ENCODE measurements around the gene FOXS1.

Gene FOXS1

DNA sequence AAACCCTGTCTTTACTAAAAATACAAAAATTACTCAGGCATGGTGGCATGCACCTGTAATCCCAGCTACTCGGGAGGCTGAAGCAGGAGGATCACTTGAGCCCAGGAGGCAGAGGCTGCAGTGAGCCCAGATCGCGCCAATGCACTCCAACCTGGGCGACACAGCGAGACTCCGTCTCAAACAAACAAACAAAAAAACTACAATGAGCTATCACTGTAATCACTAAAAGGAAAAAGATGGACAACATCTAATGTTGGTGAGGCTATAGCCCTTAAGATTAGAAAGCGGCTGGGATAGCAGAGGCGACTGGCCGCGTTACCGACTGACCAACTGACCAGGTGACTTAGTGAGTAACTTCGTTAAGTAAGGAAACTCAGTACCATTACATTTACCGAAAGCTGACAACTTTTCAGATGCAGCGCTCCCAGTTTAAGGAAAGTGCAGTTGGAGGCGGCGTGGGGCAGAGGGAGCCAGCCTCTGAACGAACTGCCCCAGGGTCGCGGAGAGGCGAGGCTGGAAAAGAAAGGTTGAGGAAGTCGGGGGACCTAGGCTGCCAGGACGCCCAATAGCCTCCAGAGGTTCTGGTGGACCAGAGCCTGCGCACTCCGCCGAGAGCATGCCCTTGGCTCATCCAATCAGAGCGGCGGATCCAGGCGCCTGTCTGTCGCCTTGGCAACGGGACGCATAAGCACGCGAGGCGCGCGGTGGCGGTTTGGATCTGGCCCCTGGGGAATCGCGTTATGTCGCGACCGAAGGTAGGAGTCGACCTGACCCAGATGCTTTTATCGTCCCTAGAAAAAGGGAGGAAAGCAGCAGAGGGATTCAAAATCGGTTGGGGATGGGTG, 34.0 kb upstream of the FOXS1 start:
- no peak overlapping the region for H3K27ac ChIP-seq (ENCODE audit: low read depth, low read length)
- peaks cover 17% of the 10 kb centered on the region for H3K27me3 ChIP-seq (ENCODE audit: control insufficient read depth, low read length)
- no peak for TF ChIP-seq EZH2phosphoT487 (IDR thresholded peaks at IDR 0.05; ENCODE audit: borderline replicate concordance, low read length)
- TF ChIP-seq, protein P1, sequence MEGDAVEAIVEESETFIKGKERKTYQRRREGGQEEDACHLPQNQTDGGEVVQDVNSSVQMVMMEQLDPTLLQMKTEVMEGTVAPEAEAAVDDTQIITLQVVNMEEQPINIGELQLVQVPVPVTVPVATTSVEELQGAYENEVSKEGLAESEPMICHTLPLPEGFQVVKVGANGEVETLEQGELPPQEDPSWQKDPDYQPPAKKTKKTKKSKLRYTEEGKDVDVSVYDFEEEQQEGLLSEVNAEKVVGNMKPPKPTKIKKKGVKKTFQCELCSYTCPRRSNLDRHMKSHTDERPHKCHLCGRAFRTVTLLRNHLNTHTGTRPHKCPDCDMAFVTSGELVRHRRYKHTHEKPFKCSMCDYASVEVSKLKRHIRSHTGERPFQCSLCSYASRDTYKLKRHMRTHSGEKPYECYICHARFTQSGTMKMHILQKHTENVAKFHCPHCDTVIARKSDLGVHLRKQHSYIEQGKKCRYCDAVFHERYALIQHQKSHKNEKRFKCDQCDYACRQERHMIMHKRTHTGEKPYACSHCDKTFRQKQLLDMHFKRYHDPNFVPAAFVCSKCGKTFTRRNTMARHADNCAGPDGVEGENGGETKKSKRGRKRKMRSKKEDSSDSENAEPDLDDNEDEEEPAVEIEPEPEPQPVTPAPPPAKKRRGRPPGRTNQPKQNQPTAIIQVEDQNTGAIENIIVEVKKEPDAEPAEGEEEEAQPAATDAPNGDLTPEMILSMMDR (IDR thresholded peaks at IDR 0.05; ENCODE audit: low read depth, low read length, poor library complexity, severe bottlenecking), result no peak

DNA sequence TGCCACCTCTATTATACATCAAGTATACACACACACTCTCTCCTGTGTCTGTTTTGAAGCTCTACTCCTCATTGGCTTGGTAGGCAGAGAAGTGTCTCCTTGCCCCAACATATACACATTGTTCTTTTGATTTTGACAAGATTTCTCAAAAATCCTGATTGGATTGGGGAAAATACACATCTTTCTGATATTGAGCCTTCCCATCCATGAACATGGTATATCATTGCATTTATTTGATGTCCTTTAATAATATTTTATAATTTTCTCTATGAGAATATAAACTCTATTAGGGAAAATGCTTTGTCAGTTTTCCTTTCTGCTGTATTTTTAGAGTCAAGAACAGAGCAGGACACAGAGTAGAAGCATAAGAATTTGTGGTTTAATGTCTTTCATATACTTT, 32.3 kb upstream of the FOXS1 start:
- Histone ChIP-seq H3K4me2 (ENCODE audit: low read length) (no peak overlapping the region), H3K79me2 (ENCODE audit: control insufficient read depth, low read length) (no peaks in the 10 kb centered on the region), H3K4me1 (ENCODE audit: control insufficient read depth, low read length) (peaks cover 13% of the 10 kb centered on the region), H3K4me3 (ENCODE audit: low read length) (no peak overlapping the region), H3K27ac (ENCODE audit: low read depth, low read length) (no peak overlapping the region), H3K9me2 (replicated peaks; ENCODE audit: control insufficient read depth, low read length) (no peaks in the 10 kb centered on the region), H3F3A (ENCODE audit: control insufficient read depth, insufficient read depth) (0 out of 2 replicates have a peak, but pooled peaks cover 4% of the 10 kb centered on the region), H3K36me3 (ENCODE audit: control insufficient read depth, low read length) (no peaks in the 10 kb centered on the region), H3K9me3 (ENCODE audit: control insufficient read depth, insufficient read depth, low read length) (no peaks in the 10 kb centered on the region), H4K20me1 (ENCODE audit: control insufficient read depth, insufficient read depth, low read depth, low read length) (no peaks in the 10 kb centered on the region), H3K27me3 (ENCODE audit: control insufficient read depth, low read length) (peaks cover 27% of the 10 kb centered on the region)
- no peak for TF ChIP-seq EZH2phosphoT487 (IDR thresholded peaks at IDR 0.05; ENCODE audit: borderline replicate concordance, low read length)
- TF ChIP-seq, protein P1 (IDR thresholded peaks at IDR 0.05; ENCODE audit: low read depth, low read length, poor library complexity, severe bottlenecking), result no peak

More for the DNA sequence above, 34.0 kb upstream of the FOXS1 start:
- no peaks in the 10 kb centered on the region for H4K20me1 ChIP-seq (ENCODE audit: control insufficient read depth, insufficient read depth, low read depth, low read length)
- H3K4me3 ChIP-seq (ENCODE audit: low read length), result peak overlapping the region; percentile 78
- no peaks in the 10 kb centered on the region for H3K9me2 ChIP-seq (replicated peaks; ENCODE audit: control insufficient read depth, low read length)
- H3K9me3 ChIP-seq (ENCODE audit: control insufficient read depth, insufficient read depth, low read length), result peaks cover 3% of the 10 kb centered on the region; the same call in 1 of the 2 replicates
- H3K36me3 ChIP-seq (ENCODE audit: control insufficient read depth, low read length), result no peaks in the 10 kb centered on the region
- H3K4me1 ChIP-seq (ENCODE audit: control insufficient read depth, low read length), result peaks cover 13% of the 10 kb centered on the region
- 0 out of 2 replicates have a peak, but pooled peaks cover 4% of the 10 kb centered on the region for H3F3A ChIP-seq (ENCODE audit: control insufficient read depth, insufficient read depth)
- no peaks in the 10 kb centered on the region for H3K79me2 ChIP-seq (ENCODE audit: control insufficient read depth, low read length)
- peak overlapping the region; percentile 64 for H3K4me2 ChIP-seq (ENCODE audit: low read length)

DNA sequence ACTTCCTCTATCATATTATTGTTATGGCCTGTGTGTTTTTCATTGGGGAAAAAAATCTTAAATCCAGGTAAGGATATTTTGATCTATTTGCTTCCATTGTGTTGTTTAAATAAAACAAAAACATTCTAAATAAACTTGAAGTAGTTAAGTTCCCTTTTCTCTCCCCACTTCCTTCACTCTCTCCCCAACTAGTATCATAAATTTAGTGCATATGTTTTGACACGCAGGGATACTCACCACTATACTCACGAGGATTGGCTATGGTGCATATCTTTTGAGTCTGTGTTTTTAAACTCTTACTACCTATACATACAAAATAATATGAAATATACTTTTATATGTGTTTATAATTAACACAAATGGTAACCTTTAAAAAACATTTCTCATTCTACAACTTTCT, 30.3 kb upstream of the FOXS1 start:
- Histone ChIP-seq H3K4me2 (ENCODE audit: low read length) (no peak overlapping the region), H3K9me3 (ENCODE audit: control insufficient read depth, insufficient read depth, low read length) (no peaks in the 10 kb centered on the region), H3K79me2 (ENCODE audit: control insufficient read depth, low read length) (no peaks in the 10 kb centered on the region), H3K4me3 (ENCODE audit: low read length) (no peak overlapping the region), H3K9me2 (replicated peaks; ENCODE audit: control insufficient read depth, low read length) (no peaks in the 10 kb centered on the region), H3F3A (ENCODE audit: control insufficient read depth, insufficient read depth) (no peaks in the 10 kb centered on the region; the same call in 1 of the 2 replicates), H4K20me1 (ENCODE audit: control insufficient read depth, insufficient read depth, low read depth, low read length) (no peaks in the 10 kb centered on the region), H3K27ac (ENCODE audit: low read depth, low read length) (no peak overlapping the region), H3K36me3 (ENCODE audit: control insufficient read depth, low read length) (no peaks in the 10 kb centered on the region), H3K27me3 (ENCODE audit: control insufficient read depth, low read length) (peaks cover 40% of the 10 kb centered on the region), H3K4me1 (ENCODE audit: control insufficient read depth, low read length) (peaks cover 19% of the 10 kb centered on the region)
- TF ChIP-seq, protein P1 (IDR thresholded peaks at IDR 0.05; ENCODE audit: low read depth, low read length, poor library complexity, severe bottlenecking), result no peak
- no peak for TF ChIP-seq EZH2phosphoT487 (IDR thresholded peaks at IDR 0.05; ENCODE audit: borderline replicate concordance, low read length)
